Right renal cortex interstitium (tissue), 3 donors: ENCODE measurements around the gene FBLN2. TPM values are rescaled to one million over a fixed set of nuclear protein-coding genes. Genes with fewer than 3 reads are reported as not detected.

Experiments used
- DNase-seq, 3 donors: peaks; one replicate each; pipeline ENCODE4 v3.0.0-alpha.2; 2013; ENCODE audit warnings: low read depth in 3 of 3, low spot score in 2 of 3
- polyA plus RNA-seq, 3 donors: library from polyadenylated mRNA; unstranded; fragments of 120-200 nt; gene quantifications; one replicate each; pipeline ENCODE4 v1.2.1, GENCODE V29; 2013; ENCODE audit not compliant: insufficient read length in 3 of 3

Gene FBLN2
- polyA plus RNA-seq, 3 donors = 21.2 to 24.2 (median 22.9) TPM

DNA sequence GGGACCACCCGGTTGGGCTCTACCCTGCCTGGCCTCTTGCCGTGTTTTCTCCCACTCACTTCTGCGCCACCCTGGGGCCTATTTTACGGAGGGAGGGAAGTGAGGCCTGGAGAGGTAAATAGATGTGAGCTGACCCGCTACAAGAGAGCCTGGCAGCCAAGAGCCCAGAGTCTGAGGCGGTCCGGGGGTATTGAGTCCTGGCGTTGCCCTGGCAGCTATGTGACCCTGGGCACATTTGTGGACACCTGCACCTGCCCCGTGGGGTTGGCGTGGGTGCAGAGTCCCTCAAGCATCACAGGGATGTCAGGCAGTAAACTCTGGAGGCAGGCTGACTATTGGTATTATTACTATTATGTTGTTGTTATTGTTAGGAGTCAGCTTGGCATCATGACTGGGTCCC lies 85.7 kb downstream of the FBLN2 start:
- no peak for DNase-seq

DNA sequence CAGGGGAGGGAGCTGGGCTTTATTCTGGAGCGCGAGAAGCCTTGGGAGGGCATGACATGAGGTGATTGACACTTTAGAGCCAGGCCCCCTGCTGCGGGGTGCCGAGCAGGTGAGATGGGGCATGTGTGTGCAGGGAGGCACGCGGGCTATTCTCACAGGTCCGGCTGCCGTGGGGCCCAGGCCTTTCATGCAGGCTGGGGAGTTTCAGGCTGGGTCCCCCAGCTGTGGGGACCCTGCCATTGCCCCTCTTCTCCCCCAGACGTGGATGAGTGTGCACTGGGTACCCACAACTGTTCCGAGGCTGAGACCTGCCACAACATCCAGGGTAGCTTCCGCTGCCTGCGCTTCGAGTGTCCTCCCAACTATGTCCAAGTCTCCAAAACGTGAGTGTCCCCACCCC lies 87.3 kb downstream of the FBLN2 start:
- no peak for DNase-seq

DNA sequence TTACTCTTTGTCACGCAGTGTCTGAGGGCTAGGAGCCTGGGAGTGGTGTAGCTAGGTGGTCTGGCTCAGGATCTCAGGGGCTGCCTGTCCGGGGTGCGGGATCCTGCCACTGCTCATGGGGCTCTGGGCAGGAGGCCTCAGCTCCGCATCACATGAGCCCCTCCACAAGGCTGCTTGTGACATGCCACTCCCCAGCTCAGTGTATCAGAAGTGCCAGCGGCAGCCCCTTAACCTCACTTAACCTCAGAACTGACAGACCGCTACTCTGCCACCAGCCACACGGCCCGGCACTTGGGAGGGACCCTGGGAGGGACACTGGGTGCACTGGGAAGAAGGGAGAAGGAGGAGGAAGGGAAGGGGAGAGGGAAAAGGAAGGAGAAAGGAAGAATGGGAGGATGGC lies 87.9 kb downstream of the FBLN2 start:
- DNase-seq = no peak

DNA sequence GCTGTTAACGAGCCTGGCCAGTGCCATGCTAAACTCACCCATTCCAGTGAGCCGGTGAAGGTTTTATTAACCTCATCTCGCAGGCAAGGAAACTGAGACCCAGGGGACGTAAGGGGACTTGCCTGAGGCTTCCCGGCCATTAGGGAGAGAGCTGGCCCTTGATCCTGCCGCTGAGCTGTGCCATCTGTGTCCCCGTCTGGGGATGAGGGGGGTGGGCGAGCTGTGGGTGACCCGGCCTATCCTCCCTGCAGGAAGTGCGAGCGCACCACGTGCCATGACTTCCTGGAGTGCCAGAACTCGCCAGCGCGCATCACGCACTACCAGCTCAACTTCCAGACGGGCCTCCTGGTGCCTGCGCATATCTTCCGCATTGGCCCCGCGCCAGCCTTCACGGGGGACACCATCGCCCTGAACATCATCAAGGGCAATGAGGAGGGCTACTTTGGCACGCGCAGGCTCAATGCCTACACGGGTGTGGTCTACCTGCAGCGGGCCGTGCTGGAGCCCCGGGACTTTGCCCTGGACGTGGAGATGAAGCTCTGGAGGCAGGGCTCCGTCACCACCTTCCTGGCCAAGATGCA lies 88.5 kb downstream of the FBLN2 start:
- DNase-seq = no peak

DNA sequence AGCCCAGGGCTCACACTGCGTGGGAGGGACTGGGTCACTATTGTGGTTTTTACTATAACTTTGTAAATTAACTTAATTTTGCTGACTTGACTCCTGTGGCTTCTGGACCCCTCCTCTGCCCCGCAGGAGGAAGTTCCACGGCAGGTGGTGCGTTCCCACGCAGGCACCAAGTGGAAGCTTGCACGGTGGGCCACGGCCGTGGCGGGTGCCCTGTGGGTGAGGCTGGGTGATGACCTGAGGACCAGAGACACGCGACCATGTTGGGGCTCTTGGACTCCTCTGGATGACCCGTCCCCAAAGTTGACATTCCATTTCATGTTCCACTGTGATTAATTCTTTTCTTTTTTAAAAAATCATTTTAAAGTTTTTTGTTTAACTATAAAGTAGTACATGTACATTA lies 89.0 kb downstream of the FBLN2 start:
- DNase-seq = no peak

DNA sequence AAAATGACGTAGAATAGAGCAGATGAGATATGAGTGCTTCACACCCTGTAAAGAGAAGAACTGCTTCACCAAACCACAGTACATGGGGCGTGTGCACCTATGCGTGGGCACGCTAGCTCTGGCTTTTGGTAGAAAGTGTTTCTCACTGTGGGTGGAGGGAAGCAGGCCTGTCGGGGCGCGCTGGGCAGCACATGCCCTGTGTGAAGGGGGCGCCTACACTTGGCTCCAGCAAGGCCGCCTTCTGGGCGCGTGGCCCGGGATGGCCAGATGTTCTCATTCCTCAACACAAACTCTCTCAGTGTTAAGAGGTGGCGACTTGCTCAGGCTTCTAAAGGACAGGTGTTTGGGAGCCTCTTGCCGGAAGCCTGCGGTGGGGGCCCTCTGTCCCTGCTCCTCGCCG lies 90.0 kb downstream of the FBLN2 start:
- no peak for DNase-seq

DNA sequence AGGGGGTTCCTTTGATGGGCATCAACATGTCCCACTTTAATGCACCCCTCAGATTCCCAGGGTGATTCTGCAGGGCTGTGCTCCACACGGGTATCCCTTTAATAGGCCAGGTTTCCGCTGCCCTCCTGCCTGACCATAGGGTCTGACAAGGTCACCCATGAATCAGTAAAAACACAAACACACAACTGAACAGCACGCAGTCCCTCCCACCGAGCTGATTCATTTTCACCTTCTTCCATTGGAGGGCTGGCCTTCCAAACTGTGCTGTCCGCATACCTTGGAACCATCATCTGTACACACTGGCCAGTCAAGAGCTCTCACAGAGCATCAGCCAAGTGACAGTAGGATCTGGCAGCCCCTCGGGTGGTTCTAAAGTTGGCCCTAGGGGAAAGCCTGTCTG lies 93.7 kb downstream of the FBLN2 start:
- DNase-seq = no peak

DNA sequence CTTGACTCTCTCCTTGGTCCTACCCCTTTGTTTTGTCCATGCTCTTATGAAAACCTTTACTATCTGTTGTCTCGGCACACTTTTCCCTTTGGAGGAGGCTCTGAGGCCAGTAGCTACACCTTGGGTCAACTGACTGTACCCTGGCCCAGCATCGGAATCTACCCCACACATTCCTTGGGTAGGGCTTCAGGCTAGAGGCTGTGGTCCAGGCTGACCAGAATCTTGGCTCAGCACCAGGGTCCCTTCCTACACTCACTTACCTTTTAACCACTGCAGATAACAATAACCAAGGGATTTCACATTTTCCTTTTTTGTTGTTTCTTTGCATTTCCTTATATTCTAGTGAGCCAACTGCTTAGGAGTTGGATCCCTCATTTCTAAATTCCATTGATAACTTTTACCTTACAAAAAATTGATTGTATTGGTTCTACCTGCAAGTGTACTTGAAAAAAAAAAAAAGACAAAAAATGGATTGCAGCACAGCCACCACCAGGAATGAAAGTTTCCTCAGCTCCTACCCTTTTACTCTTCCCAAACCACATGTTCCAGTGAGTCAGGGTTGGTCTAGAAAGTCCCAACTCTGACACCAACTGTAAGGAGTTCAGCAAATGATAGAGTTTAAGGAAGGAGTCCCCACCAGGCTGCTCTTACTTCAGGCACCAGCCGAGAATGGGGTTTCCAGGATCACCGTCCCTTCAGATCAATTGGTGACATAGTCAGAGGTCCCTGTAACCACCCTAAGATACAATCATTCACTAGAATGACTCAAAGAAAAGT lies 95.6 kb downstream of the FBLN2 start:
- no peak for DNase-seq

DNA sequence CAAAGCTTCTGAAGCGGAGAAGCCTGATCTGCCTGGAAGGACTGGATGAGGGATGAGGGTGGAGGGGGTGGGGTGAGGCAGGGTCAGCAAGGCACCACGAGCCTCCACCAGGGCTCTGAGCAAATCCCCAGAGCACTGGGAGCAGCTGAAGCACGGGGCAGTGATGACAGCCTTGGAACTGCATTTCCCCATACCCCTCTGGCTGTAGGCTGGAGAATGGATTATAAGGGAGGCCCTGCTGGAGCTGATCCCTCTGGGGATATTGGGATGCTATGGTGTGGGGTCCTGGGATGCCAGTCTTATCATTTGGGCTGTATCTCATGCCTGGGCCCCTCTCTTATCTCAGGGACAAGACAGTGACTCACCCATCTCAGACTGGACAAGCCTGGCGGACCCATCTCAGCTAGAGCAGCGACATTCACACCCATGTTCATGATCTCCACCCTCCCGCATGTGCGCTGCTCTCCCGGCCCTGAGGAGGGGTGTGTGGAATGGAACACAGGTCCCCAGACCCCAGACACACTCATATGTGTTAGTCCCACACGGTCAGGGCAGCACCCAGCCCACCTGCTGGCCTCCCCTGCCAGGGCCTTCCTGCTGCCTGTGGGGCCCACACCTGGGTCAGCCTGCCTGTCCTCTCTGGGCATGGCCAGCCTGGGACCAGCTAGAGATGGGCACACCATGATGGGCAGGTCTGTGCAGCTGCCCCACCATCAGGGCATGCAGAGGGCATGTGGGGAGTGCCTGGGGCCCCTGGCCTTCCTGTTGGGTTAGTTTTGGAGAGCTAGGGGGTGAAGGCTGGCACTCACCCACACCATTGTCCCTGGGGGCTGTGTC lies 97.1 kb downstream of the FBLN2 start:
- DNase-seq = no peak

DNA sequence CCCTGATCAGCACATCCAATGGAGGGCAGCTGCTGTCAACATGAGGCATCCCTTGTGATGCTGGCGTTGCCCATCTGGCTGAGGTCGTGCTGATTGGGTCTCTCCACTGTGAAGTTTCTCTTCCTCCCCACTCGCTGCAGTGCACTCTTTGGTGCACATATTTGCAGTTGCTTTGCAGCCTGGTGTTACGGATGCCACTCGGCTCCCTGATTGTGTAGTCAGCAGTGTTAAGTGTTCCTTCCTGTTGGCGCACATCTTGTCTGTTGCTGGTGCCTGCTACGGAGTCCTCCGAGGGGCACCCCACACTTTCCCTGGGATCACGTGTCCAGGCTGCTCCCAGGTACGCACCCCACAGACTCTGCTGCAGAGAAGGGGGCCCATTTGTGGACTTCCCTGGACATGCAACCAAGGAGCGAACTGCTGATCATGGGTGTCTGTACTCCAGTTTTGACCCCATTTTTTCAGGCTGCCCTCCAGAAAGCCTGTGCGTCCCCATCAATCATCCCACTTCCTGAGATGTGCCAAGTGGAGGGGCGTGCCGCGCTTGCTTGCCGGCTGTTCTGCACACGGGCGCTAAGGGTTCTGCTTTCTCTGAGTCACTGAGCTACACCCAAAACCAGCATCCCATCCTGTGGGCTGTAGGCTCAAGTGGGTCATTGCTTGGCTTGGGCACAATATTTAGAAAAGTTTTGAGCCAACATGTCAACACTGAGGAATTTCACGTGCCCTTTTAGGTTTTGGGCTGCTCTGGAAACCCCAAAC lies 98.6 kb downstream of the FBLN2 start:
- no peak for DNase-seq

DNA sequence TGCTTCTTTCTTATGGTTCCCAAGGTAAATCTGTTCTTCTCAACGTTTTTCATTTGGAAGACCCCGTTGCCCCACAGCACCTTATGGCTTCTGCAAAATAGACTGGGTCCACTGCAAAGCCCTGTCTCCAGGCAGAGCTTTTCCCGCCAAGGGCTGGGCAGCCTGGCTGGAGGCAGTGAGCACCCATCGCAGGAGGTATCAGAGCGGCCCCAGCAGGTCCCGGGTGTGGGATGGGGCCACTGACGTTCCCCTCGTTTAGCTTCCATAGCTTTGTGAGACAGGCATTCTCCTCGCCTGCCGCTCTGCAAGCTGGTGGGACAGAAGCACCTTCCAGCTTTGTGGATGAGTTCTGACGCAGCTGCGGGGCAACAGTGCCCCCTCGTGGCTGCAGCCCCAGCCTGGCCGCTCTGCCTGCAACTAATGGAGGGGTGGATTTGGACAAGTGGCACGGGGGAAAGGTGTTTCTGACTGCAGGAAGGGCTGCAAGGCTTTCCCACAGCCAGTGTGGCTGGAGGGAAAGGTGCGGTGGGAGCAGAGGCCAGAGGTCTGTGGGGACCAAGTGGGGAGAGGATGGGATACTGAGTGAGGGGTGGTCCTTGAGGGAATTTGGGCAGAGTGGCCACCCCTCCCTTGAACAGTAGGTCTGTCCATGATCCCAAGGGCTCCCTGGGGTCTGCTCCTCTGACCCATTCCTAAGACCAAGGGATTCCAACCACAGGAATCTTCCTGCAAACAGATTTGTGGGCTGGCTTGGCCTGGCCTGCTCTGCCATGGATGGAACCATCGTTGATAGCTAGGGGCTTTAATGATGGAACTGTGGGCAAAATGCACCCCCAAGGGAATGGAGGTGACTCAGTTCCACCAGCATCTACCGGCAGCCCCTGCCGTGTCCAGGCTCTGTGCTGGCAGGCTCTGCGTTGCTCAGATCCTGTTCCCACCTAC lies 99.4 kb downstream of the FBLN2 start:
- DNase-seq = peak in 2 of 3 donors; percentile 69 to 74

DNA sequence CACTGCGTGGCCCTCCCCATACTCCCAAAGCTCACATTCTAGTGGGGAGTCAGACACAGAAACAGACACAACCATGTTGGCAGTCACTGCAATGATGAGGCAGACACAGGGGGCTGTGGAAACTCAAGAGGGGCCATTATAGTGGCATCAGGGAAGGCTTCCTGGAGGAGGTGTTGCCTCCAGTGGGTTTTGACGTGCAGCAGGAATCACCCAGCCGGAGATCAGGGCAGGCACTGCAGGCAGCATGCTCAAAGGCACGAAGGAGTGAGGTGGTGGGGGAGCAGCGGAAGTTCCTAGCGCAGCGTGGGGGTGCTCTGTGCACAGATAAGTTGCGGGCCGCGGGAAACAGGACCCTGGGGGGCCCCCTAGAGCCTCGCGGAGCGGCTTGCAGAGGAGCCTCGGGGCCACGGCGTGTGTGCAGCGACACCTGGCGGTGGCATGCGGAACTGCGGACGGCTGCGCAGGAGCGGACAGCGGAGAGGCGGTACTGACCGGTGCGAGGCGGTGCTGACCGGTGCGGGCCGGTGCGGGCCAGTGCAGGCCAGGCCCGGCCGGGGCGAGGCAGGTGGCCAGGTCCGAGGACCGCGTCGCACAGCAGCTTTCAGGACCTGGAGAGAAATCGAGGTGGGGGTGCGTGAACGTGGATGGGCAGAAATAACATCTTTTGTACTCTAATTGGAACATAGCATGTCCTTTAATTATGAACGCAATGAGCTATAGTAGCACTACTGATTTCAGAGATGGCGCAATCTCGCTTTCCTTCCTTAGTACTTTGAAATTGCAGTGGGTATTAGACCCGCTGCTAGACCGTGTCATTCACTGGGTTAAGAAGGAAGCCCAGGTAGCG lies 101.5 kb downstream of the FBLN2 start:
- peak in 2 of 3 donors; percentile 41 to 49 for DNase-seq

DNA sequence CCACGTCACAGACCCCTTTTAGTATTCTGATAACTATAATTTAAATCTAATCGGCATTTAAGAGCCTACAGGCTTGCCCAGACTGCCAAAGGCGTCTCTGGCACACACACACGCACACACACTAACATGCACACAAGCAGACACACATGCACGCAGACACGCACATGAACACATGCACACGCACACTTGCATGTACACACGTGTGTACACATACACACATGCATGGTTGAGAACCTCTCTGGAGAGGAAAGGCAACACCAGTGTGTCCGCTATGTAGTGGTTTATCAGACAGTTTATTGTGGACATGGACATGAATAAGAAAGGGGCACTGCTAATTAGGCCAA lies 102.1 kb downstream of the FBLN2 start:
- no peak for DNase-seq

DNA sequence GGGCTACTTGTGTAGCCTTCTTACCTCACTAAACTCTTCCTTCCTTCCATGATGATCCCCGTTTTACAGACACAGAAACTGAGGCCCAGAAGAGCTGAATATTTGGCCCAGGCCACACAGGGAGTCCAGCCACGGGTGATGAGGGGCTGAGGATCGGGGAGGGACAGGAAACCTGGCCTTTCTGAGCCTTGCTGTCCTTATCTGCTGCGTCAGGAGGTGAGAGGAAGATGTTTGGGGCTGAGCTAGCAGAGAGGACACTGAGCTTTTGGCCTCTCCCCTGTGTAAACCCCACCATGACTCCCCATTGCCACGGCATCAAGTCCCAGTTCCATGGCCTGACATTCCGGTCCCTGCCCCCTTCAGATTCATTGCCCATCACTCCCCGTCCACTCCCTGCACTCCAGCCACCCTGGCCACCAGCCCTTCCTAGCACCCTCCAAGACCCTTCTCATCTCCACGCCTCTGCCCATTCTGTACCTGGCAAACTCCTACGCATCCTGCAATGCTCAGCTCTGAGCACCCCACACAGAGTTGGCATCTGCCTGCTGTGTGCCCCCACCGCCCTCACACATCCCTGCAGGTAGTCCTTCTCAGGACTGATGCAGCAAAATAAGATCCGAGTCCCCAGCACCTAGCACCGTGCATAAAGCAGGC lies 103.0 kb downstream of the FBLN2 start:
- DNase-seq = no peak

DNA sequence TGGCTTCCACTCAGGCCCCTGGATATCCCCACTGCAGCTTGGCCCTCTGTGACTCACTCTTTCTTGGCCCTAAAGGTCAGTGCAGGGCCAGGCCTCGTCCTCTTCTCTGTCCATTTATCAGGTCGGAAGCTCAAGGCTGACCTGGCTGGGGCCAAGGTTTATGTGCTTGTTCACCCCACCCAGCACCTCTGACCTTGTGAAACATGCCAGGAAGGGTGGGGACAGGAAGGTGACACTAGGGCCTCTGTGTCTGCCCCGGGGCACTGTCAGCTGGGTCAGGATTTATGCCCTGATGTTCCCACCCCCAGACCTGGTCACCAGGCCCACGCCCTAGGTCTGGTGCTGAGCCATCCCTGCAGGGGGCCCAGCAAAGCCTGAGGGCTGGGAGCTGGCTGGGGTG lies 103.8 kb downstream of the FBLN2 start:
- no peak for DNase-seq

DNA sequence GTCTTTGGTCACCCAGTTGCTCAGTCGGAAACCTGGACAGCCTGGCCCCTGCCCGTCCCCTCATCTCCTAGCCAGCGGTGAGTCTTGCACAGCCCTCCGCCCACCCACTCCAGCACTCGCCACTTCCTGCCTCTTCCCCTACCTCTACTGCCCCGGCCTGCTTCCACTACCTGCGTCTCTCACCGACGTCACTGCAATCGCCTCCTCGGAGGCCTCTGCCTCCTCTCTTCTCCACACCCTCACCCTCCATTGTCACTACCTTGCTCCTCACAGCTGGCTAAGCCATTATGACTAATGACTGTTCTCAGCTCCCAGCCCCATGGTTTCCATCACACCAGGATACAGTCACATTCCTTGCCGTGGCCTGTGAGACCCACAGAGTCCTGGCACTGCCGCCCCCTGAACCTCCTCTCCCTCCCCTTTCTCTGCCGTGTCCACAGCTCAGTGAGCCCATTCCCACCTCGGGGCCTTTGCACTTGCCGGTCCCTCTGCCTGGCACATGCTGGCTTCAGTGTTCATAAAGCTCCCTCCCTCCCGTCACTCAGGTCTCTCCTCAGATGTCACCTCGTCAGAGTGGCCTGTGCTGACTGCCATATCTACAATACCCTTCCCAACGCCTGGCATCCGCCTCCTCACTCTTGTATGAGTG lies 104.8 kb downstream of the FBLN2 start:
- DNase-seq = no peak

DNA sequence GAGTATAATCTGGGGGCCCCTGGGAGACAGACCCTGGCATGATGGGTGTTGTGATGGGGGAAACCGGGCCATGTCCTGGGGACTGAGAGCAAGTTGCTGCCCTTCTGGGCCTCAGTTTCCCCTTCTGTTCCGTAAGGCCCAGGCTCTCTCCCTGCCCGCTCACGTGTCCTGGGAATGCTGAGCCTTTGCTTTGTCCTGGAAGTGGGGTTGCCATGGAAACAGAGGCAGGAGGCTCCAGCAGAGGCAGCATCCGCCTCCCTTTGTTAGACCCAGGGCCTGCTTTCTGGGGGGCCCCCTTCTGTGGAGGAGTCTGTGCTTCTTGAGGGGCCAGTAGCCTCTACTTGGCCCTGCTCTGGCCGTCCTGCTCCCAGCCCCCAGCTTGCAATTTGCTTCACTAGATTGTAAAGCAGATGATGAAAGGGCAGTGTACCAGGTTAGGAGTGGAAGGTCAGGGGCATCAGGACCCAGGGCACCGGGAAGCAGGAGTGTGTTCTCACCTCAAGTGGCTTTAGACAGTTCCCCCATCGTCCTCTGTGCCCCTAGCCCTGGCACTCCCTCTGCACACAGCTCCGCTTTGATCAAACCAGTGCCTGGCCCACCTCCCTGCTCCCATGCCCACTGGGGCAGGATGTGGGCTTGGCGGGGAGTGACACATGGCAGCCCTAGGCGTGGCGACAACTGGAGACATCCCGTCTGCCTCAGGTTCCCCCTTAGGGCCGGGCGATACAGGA lies 105.6 kb downstream of the FBLN2 start:
- no peak for DNase-seq
